Stimulated activated CD8-positive, alpha-beta memory T cell treated with anti-CD3 and anti-CD28 coated beads, Interleukin-2, amount 100 ng/mL, for 1 hour (primary cell): ENCODE data around the gene FIBP.

Source experiments
- DNase-seq, 2 donors: peaks; one replicate each; pipeline ENCODE4 v3.0.0-alpha.2; 2020; ENCODE audit warnings: low read depth in 2 of 2

The FIBP gene

DNA sequence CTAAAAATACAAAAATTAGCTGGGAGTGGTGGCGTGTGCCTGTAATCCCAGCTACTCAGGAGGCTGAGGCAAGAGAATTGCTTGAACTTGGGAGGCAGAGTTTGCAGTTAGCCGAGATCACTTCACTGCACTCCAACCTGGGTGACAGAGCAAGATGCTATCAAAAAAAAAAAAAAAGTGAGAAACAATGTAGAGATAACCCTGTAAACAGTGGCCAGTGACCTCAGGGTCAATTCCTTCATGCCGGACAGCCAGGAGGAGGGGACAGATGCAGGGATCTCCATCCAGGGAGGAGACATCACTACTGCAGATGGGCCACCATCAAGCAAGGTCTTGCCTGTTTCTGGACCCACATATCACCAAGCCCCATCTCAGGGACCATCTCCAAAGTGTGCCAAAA, 40.5 kb downstream of the FIBP start:
- no peak for DNase-seq

DNA sequence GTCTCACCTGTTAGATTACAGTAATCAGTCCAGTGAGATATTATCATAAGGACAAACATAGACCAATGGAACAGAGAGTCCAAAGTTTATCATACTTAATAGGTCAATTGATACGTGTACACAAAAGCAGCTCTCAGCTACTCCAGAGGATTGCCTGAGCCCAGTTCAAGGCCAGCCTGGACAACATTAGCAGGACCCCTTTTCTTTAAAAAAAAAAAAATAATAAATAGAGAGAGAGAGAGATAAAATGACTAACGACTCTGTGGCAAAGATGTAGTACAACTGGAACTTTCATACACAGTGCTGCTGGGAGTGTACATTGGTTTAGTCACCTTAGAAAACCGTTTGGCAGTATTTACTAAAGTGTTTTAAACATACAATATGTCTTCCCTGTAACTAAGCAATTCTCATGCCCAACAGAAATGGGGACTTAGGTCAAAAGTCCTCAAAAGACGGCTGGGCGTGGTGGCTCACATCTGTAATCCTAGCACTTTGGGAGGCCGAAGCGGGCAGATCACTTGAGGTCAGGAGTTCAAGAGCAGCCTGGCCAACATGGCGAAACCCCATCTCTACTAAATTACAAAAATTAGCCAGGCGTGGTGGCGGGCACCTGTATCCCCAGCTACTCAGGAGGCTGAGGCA, 43.9 kb downstream of the FIBP start:
- no peak for DNase-seq

DNA sequence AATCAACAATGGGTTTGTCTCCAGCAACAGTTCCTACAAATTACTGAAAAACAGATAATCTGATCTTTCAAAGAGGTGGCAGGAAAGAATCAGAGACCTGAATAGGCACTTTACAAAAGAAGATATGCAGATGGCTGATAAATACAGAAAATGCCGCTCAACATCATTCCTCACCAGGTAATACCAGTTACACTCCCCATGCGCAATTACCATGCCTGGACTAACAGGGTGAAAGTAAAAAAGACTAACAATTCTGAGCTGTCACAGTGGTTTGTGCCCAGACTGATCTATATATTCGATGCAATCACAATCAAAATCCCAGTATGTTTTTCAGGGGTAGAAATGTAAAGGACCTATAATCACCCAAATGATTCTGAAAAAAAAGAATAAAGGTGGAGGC, 44.5 kb downstream of the FIBP start:
- DNase-seq, result no peak

DNA sequence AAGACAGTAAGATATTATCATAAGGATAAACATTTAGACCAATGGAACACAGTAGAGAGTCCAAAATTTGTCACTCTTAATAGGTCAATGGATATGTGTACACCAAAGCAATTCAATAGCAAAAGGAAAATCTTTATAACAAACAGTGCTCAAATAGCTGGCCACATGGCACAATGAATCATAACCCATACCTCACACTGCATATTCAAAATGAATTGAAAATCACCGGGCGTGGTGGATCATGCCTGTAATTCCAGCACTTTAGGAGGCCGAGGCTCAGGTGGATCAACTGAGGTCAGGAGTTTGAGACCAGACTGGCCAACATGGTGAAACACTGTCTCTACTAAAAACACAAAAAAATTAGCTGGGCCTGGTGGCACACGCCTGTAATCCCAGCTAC, 46.1 kb downstream of the FIBP start:
- DNase-seq, result no peak

DNA sequence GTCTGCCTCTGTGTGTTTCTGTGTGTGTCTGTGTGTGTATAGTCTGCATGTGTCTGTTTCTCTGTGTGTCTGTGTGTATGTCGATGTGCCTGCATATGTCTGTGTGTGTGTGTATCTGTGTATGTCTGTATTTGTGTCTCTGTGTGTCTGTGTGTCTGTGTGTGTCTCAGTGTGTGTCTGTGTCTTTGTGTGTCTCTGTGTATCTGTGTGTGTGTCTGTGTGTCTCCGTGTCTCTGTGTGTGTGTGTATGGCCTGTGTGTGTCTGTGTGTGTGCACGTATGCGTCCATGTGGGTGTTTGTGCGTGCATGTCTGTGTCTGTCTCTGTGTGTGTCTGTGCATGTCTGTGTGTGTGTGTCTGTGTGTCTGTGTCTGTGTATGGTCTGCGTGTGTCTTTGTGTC, 54.1 kb downstream of the FIBP start:
- no peak for DNase-seq
